HG02852 (cell line): Measurements from ENCODE around the gene UMODL1.

Source experiments
- ATAC-seq: cut with Tn5 transposase; IDR thresholded peaks from one replicate; pipeline ENCODE4 v1.9.1; 2021; ENCODE audit warnings: mild to moderate bottlenecking, moderate library complexity; ENCODE audit not compliant: unreplicated experiment

UMODL1 gene

GRCh38 chr21:42182713-42183371 lies 111.7 kb downstream of the UMODL1 start:
- ATAC-seq = no peak

DNA sequence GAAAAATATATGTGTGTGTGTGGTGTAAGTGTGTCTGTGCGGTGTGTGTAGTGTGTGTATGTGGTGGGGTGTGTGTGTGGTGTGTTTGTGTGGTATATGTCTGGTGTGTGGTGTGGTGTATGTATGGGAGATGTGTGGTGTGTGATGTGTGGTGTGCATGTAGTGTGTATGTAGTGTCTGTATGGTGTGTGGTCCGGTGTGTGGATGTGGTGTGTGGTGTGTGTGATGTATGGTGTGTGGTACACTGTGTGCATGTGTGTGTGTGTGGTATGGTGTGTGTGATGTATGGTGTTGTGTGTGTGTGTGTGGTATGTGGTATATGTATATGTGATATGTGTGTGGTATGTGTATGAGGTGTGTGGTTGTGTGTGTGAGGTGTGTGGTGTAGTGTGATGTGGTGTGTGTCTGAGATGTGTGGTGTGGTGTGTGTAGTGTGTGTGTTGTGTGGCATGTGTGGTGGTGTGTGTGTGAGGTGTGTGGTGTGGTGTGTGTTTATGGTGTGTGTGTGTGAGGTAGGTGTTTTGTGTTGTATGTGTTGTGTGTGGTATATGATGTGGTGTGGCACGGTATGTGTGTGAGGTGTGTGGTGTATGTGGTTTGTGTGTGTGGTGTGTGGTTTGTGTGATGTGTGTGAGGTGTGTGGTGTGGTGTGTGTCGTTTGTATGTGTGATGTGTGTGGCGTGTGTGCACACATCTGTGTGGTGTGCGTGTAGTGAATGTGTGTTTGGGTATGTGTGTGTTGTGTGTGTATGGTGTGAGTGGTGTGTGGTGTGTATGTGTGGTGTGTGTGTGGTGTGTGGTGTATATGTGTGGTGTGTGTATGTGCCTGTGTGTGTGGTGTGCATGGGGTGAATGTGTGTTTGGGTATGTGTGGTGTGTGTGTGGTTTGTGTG lies 112.5 kb downstream of the UMODL1 start:
- no peak for ATAC-seq

DNA sequence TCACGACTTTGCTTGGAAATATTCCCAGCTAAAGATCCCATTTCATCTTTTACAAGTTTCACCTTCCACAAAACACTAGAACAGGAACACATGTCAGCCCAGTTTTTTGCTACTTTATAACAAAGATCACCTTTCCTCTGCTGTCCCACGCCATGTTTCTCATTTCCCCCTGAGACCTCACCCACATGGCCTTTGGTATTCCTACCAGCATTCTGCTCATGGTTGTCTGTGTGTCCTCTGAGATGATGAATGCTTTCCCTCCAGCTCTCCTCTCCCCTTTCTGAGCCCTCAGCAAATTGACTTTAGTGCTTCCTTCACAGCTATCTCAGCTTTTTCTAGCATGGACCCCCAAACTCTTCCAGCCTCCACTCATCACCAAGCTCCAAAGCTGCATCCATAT lies 115.5 kb downstream of the UMODL1 start:
- ATAC-seq = no peak

DNA sequence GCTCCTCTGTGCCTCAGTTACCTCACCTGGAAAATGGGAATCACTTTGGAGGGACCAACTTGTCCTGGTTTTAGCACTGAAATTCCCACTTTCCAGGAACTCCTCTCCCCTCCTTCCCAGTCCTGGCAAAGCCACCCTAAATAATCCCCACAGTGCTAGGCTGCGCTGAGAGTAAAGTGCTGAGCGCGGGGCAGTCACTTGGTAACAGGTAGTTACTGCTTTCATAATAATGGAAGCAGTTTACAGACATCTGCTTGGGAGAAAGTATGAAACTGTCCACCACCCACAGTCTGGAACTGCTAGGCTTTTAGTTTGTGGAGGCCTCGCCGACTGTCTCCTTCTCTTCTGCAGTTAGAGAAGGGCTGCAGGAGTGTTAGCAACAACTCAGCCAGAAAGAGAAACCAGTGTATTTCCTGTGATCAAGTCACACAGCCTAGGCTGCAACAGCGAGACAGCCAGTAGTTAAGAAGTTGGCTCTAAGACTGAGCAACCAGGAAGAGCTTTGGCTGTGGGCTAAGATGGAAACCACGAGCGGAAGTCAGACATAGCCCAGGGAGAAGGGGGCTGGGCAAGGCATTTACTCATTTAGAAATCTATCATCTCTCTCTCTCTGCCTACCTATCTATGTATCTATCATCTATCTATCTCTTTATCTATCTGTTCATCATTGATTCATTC lies 117.0 kb downstream of the UMODL1 start:
- ATAC-seq = peak; percentile 96

- ATAC-seq = no peak
Measured at GRCh38 chr21:42188663-42189062, 117.5 kb downstream of the UMODL1 start.

GRCh38 chr21:42189431-42189830 lies 118.3 kb downstream of the UMODL1 start:
- no peak for ATAC-seq

GRCh38 chr21:42189860-42190485 lies 118.9 kb downstream of the UMODL1 start:
- no peak for ATAC-seq

DNA sequence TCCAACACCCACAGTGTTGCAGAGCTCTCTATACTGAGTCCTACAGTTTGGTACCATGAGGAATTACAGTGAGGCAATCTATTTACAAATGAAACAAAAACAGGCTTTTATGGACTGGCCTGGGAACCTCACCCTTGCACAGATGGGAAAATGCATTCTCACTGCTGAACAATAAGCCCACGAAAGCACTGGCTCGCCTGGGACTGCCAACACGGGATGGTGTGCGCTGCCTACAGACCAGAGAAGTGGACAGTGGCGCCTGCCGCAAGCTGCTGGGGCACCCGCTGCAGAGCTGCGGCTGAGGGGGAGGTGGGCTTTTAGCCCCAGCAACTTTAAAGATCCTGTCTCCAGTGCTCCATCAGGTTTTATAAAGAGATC lies 119.4 kb downstream of the UMODL1 start:
- no peak for ATAC-seq

- no peak for ATAC-seq
Measured at GRCh38 chr21:42191064-42191463, 119.9 kb downstream of the UMODL1 start.

- no peak for ATAC-seq
Measured at GRCh38 chr21:42191696-42192595, 120.8 kb downstream of the UMODL1 start.
